HL-60 (cell line): Measurements from ENCODE around the gene GLIPR1L2.
"Not testable (repeated sequence)": the region's sequence is repeated elsewhere in the genome, so short reads cannot be mapped to it uniquely, and the experiment has no call there.

Experiments
- DNase-seq, 2 experiments: peaks; one replicate each; pipeline ENCODE4 v3.0.0-alpha.2; 2010 to 2020; ENCODE audit warnings: low read depth in 1 of 2, low spot score in 1 of 2
- H3K27ac ChIP-seq: fragments of 250-450 bp; sonication (Bioruptor Pico); replicated peaks from 2 replicates; pipeline ENCODE4 v1.5.1; 2020; ENCODE audit warnings: mild to moderate bottlenecking, moderate library complexity
- H3K27me3 ChIP-seq: fragments of 250-450 bp; sonication (Bioruptor Pico); 2 replicates; pipeline ENCODE4 v1.5.1; 2021; ENCODE audit warnings: mild to moderate bottlenecking, moderate library complexity; ENCODE audit not compliant: insufficient read depth, poor library complexity, severe bottlenecking
- H3K4me3 ChIP-seq: replicated peaks from 2 replicates; pipeline ENCODE4 v1.5.1; 2011; ENCODE audit warnings: mild to moderate bottlenecking, control low read depth, low read length; ENCODE audit not compliant: insufficient read depth
- GABPA ChIP-seq: IDR thresholded peaks from 2 replicates; pipeline ENCODE4 v1.6.1; 2012; ENCODE audit warnings: low read depth
- POLR2AphosphoS5 ChIP-seq: IDR thresholded peaks from 2 replicates; pipeline ENCODE4 v1.6.1; 2012; ENCODE audit warnings: low read depth
- SPI1 ChIP-seq: IDR thresholded peaks from 2 replicates; pipeline ENCODE4 v1.6.1; 2012; ENCODE audit warnings: low read depth, mild to moderate bottlenecking, borderline replicate concordance
- long read RNA-seq: library from polyadenylated mRNA; unstranded; transcript quantifications from one replicate; pipeline ENCODE4 v2.0.0, GENCODE V29; 2020
- TF ChIP-seq, protein P1 (sequence below): IDR thresholded peaks from one replicate; pipeline ENCODE4 v1.5.1; 2011; ENCODE audit warnings: low read length, control low read depth, inconsistent platforms; ENCODE audit not compliant: insufficient read depth
- TF ChIP-seq, protein P2 (sequence below): IDR thresholded peaks from 2 replicates; pipeline ENCODE4 v1.6.1; 2012; ENCODE audit warnings: low read depth; ENCODE audit not compliant: insufficient replicate concordance

GLIPR1L2 gene
- long read RNA-seq, result 0 reads

DNA sequence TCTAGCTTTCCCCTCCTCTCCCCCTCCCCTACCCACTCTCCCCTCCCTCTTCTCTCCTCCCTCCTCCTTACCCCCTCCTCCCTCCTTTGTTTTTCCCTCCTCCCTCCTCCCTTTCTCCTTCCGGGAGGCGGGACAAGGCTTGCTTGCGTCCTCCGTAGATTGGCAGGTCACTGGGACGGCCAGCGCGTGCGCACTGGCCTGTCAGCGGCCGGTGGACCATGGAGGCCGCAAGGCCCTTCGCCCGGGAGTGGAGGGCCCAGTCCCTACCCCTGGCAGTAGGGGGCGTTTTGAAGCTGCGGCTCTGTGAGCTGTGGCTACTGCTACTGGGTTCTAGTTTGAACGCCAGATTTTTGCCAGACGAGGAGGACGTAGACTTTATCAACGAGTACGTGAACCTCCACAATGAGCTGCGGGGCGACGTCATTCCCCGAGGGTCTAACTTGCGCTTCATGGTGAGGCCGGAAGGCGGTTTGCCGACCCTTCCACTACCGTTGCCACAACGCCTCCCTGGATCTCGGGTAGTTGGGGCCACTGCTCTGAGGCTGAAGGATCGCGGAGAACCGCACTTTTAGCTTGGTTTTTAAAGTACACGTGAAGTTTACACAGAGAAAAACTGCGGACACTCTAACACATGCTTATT, at the start of gene GLIPR1L2:
Gene GLIPR1L2 (plus strand): TSS at position 191 of the 640 bp plus-strand sequence. CDS start 28 bp downstream, at position 219.
- no peaks in the 10 kb centered on the region for H3K27me3 ChIP-seq
- DNase-seq, result peak; percentile 83 to 96
- peak within 1 kb of the TSS; percentile 54 for H3K4me3 ChIP-seq
- no peak for TF ChIP-seq POLR2AphosphoS5
- TF ChIP-seq, protein P1, sequence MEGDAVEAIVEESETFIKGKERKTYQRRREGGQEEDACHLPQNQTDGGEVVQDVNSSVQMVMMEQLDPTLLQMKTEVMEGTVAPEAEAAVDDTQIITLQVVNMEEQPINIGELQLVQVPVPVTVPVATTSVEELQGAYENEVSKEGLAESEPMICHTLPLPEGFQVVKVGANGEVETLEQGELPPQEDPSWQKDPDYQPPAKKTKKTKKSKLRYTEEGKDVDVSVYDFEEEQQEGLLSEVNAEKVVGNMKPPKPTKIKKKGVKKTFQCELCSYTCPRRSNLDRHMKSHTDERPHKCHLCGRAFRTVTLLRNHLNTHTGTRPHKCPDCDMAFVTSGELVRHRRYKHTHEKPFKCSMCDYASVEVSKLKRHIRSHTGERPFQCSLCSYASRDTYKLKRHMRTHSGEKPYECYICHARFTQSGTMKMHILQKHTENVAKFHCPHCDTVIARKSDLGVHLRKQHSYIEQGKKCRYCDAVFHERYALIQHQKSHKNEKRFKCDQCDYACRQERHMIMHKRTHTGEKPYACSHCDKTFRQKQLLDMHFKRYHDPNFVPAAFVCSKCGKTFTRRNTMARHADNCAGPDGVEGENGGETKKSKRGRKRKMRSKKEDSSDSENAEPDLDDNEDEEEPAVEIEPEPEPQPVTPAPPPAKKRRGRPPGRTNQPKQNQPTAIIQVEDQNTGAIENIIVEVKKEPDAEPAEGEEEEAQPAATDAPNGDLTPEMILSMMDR, result peak; percentile 71
- H3K27ac ChIP-seq, result peak within 1 kb of the TSS; percentile 58

DNA sequence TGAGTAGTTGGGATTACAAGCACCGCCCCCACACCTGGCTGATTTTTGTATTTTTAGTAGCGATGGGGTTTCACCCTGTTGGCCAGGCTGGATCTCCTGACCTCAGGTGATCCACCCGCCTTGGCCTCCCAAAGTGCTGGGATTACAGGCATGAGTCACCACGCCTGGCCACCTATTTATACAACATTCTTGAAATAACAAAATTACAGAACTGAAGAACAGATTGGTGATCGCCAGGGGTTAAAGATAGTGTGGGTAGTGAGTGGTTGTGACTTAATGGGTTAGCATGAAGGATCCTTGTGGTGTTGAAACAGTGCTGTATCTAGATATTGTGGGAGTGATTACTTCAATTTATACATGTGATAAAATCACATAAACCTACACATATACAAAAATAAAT, 49.0 kb upstream of the GLIPR1L2 start:
- H3K27me3 ChIP-seq, result no peaks in the 10 kb centered on the region
- no peak overlapping the region for H3K4me3 ChIP-seq
- no peak overlapping the region for H3K27ac ChIP-seq
- DNase-seq, result no peak
- TF ChIP-seq, protein P2, sequence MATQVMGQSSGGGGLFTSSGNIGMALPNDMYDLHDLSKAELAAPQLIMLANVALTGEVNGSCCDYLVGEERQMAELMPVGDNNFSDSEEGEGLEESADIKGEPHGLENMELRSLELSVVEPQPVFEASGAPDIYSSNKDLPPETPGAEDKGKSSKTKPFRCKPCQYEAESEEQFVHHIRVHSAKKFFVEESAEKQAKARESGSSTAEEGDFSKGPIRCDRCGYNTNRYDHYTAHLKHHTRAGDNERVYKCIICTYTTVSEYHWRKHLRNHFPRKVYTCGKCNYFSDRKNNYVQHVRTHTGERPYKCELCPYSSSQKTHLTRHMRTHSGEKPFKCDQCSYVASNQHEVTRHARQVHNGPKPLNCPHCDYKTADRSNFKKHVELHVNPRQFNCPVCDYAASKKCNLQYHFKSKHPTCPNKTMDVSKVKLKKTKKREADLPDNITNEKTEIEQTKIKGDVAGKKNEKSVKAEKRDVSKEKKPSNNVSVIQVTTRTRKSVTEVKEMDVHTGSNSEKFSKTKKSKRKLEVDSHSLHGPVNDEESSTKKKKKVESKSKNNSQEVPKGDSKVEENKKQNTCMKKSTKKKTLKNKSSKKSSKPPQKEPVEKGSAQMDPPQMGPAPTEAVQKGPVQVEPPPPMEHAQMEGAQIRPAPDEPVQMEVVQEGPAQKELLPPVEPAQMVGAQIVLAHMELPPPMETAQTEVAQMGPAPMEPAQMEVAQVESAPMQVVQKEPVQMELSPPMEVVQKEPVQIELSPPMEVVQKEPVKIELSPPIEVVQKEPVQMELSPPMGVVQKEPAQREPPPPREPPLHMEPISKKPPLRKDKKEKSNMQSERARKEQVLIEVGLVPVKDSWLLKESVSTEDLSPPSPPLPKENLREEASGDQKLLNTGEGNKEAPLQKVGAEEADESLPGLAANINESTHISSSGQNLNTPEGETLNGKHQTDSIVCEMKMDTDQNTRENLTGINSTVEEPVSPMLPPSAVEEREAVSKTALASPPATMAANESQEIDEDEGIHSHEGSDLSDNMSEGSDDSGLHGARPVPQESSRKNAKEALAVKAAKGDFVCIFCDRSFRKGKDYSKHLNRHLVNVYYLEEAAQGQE, result no peak
- TF ChIP-seq GABPA, result no peak
- TF ChIP-seq SPI1, result no peak
- no peak for TF ChIP-seq POLR2AphosphoS5
- TF ChIP-seq, protein P1, result no peak

DNA sequence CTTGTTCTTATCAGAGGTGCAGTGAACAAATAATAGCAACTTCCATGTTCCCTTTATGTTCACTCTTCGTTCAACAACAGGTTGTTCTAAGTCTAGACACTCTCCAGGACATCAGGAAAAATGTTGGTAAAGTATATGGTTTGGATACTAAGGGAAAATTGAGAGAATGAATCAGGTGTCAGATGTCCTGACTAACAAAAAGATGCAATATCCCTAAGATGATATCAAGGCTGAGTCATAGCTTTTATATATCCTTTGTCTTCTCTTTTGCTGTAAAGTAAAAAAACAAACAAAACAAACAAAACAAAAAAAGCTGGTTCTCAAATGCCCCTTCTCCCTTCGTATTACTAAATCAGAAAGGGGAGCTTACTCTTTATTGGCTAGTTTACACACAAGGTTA, 45.4 kb upstream of the GLIPR1L2 start:
- Histone ChIP-seq H3K27ac (no peak overlapping the region), H3K27me3 (no peaks in the 10 kb centered on the region), H3K4me3 (no peak overlapping the region)
- TF ChIP-seq, protein P2, result no peak
- no peak for TF ChIP-seq SPI1
- no peak for TF ChIP-seq POLR2AphosphoS5
- TF ChIP-seq, protein P1, result no peak
- no peak for TF ChIP-seq GABPA
- no peak for DNase-seq

DNA sequence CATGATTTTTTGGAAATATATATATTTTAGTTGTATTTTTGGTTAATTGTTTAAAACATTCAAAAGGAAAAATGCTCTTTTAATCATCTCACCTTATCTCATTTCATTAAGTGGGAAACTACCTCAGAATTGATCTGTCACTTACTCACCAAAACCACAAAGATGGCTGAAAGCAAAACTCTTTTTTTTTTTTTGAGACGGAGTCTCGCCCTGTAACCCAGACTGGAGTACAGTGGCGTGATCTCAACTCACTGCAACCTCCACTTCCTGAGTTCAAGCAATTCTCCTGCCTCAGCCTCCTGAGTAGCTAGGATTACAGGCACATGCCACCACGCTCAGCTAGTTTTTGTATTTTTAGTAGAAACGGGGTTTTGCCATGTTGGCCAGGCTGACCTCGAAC, 44.7 kb upstream of the GLIPR1L2 start:
- H3K27me3 ChIP-seq, H3K4me3 ChIP-seq, H3K27ac ChIP-seq, DNase-seq: not testable (repeated sequence)
